ENCODE data around the gene C2orf81. TPM values are rescaled to one million over a fixed set of nuclear protein-coding genes. Genes with fewer than 3 reads are reported as not detected.

Gene C2orf81
- total RNA-seq, 1 experiment from 2014 or later: 9.8 TPM

DNA sequence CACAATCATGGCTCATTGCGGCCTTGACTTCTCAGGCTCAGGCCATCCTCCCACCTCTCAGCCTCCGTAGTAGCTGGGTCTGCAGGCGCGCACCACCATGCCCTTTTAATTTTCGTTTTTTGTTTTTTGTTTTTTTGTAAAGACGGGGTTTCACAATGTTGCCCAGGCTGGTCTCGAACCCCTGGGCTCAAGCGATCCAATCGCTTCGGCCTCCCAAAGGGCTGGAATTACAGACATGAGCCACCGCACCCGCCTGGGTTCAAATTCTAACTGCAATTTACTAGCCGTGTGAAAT, 29.0 kb downstream of the C2orf81 start:
- H3K4me1 ChIP-seq (replicated peaks; ENCODE audit: insufficient read depth): peaks cover 19% of the 10 kb centered on the region
- H3K79me2 ChIP-seq (ENCODE audit: low read depth): peaks cover 41% of the 10 kb centered on the region
- peaks cover 4% of the 10 kb centered on the region for H4K20me1 ChIP-seq (ENCODE audit: insufficient read depth)
- ChIA-PET CTCF (interaction anchor here (0.6 kb wide), 2 partner anchors 17 to 37 kb away, joined by 3 to 7 read pairs; no protein-coding TSS in a partner anchor), POLR2A (ENCODE audit: unreplicated experiment) (interaction anchor here (0.5 kb wide), 1 partner anchor 48 kb away, joined by 3 read pairs; no protein-coding TSS in a partner anchor)
- no peak overlapping the region for H3K27ac ChIP-seq
- H3F3A ChIP-seq (ENCODE audit: insufficient read depth, low read depth): no peaks in the 10 kb centered on the region
- H3K36me3 ChIP-seq (ENCODE audit: low read depth): no peaks in the 10 kb centered on the region
- H3K9me2 ChIP-seq (ENCODE audit: insufficient read depth): no peaks in the 10 kb centered on the region; the same call in 1 of the 2 replicates
- H2AFZ ChIP-seq: peak overlapping the region; percentile 92
- TF ChIP-seq, protein P1, sequence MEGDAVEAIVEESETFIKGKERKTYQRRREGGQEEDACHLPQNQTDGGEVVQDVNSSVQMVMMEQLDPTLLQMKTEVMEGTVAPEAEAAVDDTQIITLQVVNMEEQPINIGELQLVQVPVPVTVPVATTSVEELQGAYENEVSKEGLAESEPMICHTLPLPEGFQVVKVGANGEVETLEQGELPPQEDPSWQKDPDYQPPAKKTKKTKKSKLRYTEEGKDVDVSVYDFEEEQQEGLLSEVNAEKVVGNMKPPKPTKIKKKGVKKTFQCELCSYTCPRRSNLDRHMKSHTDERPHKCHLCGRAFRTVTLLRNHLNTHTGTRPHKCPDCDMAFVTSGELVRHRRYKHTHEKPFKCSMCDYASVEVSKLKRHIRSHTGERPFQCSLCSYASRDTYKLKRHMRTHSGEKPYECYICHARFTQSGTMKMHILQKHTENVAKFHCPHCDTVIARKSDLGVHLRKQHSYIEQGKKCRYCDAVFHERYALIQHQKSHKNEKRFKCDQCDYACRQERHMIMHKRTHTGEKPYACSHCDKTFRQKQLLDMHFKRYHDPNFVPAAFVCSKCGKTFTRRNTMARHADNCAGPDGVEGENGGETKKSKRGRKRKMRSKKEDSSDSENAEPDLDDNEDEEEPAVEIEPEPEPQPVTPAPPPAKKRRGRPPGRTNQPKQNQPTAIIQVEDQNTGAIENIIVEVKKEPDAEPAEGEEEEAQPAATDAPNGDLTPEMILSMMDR (conservative IDR thresholded peaks at IDR 0.05): no peak
- no peak for TF ChIP-seq EZH2 (IDR thresholded peaks at IDR 0.05; ENCODE audit: low read depth)
- H3K9me3 ChIP-seq (ENCODE audit: insufficient read depth, low read depth): no peaks in the 10 kb centered on the region
- H3K27me3 ChIP-seq (ENCODE audit: insufficient read depth, low read depth): no peaks in the 10 kb centered on the region
- no peak for DNase-seq
- intact Hi-C loops (cut with micrococcal nuclease; ENCODE audit: unreplicated experiment): loop anchor here (1.0 kb wide), 1 partner anchor 29 kb away; the partner anchor contains the start of genes C2orf81 and WDR54
- no TSS peak for BruUV-seq (replicated peaks)
- H3K4me2 ChIP-seq: peak overlapping the region; percentile 98
- peak overlapping the region; percentile 90; the same call in 1 of the 2 replicates for H3K4me3 ChIP-seq

DNA sequence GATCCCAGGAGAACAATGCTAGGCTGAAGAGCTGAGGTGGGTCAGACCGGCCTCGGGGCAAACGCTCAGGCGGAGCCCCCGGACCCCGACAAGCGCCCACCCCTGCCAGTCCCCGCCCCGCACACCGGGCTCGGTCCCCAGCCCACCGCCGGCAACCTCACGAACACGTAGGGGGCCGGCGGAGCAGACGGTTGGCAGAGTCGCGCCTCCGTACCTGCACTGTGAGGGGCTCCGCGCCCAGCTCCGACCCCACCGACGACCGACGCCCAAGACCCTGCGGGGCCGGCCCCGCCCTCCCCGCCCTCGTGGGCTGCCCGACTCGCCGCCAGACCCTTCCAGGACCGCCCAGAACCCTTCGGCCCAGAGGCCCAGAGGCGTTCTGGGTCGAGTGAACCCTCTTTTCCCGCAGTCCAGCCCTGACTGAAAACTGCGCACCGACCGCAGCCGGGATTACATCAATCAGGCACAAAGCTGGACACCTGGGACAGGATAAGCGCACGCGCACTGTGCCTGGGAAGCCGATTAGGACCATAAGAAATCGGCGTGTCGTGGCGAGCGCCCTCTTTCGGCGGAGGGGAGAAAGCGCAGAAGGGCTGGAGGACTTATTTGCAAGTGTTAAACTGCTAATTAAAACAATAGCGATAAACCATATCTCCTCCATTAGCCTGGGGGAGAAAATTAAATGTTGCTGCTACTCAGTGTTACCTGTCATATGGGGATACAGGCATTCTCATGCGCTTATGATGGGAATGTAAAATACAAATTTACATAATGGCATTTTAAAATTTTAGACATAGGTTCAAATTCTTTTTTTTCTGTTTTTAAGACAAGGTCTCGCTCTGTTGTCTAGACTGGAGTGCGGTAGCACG, 29.6 kb downstream of the C2orf81 start:
- peak overlapping the region; percentile 69 for H3K27ac ChIP-seq
- H3K79me2 ChIP-seq (ENCODE audit: low read depth): peaks cover 45% of the 10 kb centered on the region
- peak; percentile 82 to 89 for DNase-seq
- H3K27me3 ChIP-seq (ENCODE audit: insufficient read depth, low read depth): no peaks in the 10 kb centered on the region
- H3K4me3 ChIP-seq: peak overlapping the region; percentile 90
- H3F3A ChIP-seq (ENCODE audit: insufficient read depth, low read depth): no peaks in the 10 kb centered on the region
- H3K36me3 ChIP-seq (ENCODE audit: low read depth): no peaks in the 10 kb centered on the region
- H4K20me1 ChIP-seq (ENCODE audit: insufficient read depth): peaks cover 10% of the 10 kb centered on the region
- CTCF ChIA-PET: interaction anchor here (0.5 to 0.7 kb wide), 5 partner anchors 17 to 367 kb away, joined by 3 to 13 read pairs (median 4); no protein-coding TSS in a partner anchor
- H3K4me1 ChIP-seq (replicated peaks; ENCODE audit: insufficient read depth): peaks cover 19% of the 10 kb centered on the region
- no TSS peak for BruUV-seq (replicated peaks)
- H3K4me2 ChIP-seq: peak overlapping the region; percentile 98
- H2AFZ ChIP-seq: peak overlapping the region; percentile 92
- no peaks in the 10 kb centered on the region for H3K9me3 ChIP-seq (ENCODE audit: insufficient read depth, low read depth)
- intact Hi-C loops (cut with micrococcal nuclease; ENCODE audit: unreplicated experiment): loop anchor here (1.0 kb wide), 1 partner anchor 29 kb away; the partner anchor contains the start of genes C2orf81 and WDR54
- TF ChIP-seq EZH2 (IDR thresholded peaks at IDR 0.05; ENCODE audit: low read depth): no peak
- TF ChIP-seq, protein P1 (conservative IDR thresholded peaks at IDR 0.05): peak; percentile 99
- H3K9me2 ChIP-seq (ENCODE audit: insufficient read depth): no peaks in the 10 kb centered on the region
- POLR2A ChIA-PET (ENCODE audit: unreplicated experiment): interaction anchor here (0.5 to 0.7 kb wide), 3 partner anchors 49 to 655 kb away, joined by 3 to 4 read pairs (median 3); partner anchors contain the start of gene TPRKB

DNA sequence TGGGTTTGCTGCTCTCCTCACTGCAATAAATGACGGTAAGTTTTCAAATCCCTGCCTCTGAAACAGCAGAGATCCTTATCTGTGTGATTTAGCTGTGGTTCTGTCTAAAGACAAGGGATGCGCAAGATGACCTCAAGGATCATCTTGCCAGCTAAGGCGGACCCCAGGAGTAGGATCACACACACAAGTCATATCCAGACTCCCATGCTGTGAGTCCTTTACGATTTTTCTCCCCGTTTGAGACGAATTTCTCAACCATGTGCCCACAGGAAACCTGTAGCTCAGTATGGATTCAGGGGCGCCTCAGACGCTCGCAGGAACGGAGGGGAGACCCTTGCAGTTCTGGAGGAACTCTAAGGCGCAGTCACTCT, 30.2 kb downstream of the C2orf81 start:
- no TSS peak for BruUV-seq (replicated peaks)

More for the DNA sequence above, 30.2 kb downstream of the C2orf81 start:
- TF ChIP-seq, protein P1 (conservative IDR thresholded peaks at IDR 0.05): no peak
- no peak for TF ChIP-seq EZH2 (IDR thresholded peaks at IDR 0.05; ENCODE audit: low read depth)
- H3K4me3 ChIP-seq: peak overlapping the region; percentile 90
- peaks cover 19% of the 10 kb centered on the region for H3K4me1 ChIP-seq (replicated peaks; ENCODE audit: insufficient read depth)
- H3K36me3 ChIP-seq (ENCODE audit: low read depth): no peaks in the 10 kb centered on the region
- peak overlapping the region; percentile 92 for H2AFZ ChIP-seq
- no peaks in the 10 kb centered on the region for H3K9me3 ChIP-seq (ENCODE audit: insufficient read depth, low read depth)
- no peaks in the 10 kb centered on the region for H3K27me3 ChIP-seq (ENCODE audit: insufficient read depth, low read depth)
- no peaks in the 10 kb centered on the region for H3F3A ChIP-seq (ENCODE audit: insufficient read depth, low read depth)
- no peaks in the 10 kb centered on the region for H3K9me2 ChIP-seq (ENCODE audit: insufficient read depth)
- H4K20me1 ChIP-seq (ENCODE audit: insufficient read depth): peaks cover 12% of the 10 kb centered on the region
- no peak for DNase-seq
- CTCF ChIA-PET: interaction anchor here (0.6 kb wide), 1 partner anchor 368 kb away, joined by 3 read pairs; no protein-coding TSS in a partner anchor
- intact Hi-C loops (cut with micrococcal nuclease; ENCODE audit: unreplicated experiment): no loop called here
- no peak overlapping the region for H3K27ac ChIP-seq
- POLR2A ChIA-PET (ENCODE audit: unreplicated experiment): interaction anchor here (0.6 to 0.7 kb wide), 2 partner anchors 56 to 654 kb away, joined by 3 to 4 read pairs; partner anchors contain the start of gene TPRKB
- peak overlapping the region; percentile 98 for H3K4me2 ChIP-seq
- H3K79me2 ChIP-seq (ENCODE audit: low read depth): peaks cover 45% of the 10 kb centered on the region

All from PC-9 (cell line).